ENCODE results near the gene ENDOD1. TPM values are rescaled to one million over a fixed set of nuclear protein-coding genes. Genes with fewer than 3 reads are reported as not detected.

Gene ENDOD1
- total RNA-seq, 6 experiments from 2014 or later: 3.8 to 8.0 (median 6.2) TPM

GRCh38 chr11:95101935-95102334 lies 12.3 kb downstream of the ENDOD1 start:
- H3K4me1 ChIP-seq: no peaks in the 10 kb centered on the region
- DNase-seq (no peak), ATAC-seq (no peak)
- TF ChIP-seq, protein P1, sequence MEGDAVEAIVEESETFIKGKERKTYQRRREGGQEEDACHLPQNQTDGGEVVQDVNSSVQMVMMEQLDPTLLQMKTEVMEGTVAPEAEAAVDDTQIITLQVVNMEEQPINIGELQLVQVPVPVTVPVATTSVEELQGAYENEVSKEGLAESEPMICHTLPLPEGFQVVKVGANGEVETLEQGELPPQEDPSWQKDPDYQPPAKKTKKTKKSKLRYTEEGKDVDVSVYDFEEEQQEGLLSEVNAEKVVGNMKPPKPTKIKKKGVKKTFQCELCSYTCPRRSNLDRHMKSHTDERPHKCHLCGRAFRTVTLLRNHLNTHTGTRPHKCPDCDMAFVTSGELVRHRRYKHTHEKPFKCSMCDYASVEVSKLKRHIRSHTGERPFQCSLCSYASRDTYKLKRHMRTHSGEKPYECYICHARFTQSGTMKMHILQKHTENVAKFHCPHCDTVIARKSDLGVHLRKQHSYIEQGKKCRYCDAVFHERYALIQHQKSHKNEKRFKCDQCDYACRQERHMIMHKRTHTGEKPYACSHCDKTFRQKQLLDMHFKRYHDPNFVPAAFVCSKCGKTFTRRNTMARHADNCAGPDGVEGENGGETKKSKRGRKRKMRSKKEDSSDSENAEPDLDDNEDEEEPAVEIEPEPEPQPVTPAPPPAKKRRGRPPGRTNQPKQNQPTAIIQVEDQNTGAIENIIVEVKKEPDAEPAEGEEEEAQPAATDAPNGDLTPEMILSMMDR (IDR thresholded peaks at IDR 0.05): no peak
- TF ChIP-seq POLR2A (IDR thresholded peaks at IDR 0.05): no peak
- H3K9me3 ChIP-seq: no peaks in the 10 kb centered on the region
- H3K4me3 ChIP-seq: no peak overlapping the region
- intact Hi-C loops (cut with DNase I): no loop called here
- no peaks in the 10 kb centered on the region for H3K27me3 ChIP-seq
- WGBS (ENCODE audit: insufficient coverage, low coverage, low lambda C conversion rate, missing lambda C conversion rate): 67% methylated on average over 1 of the region's 1 CpG
- H3K27ac ChIP-seq: no peak overlapping the region
- H3K36me3 ChIP-seq: no peaks in the 10 kb centered on the region

DNA sequence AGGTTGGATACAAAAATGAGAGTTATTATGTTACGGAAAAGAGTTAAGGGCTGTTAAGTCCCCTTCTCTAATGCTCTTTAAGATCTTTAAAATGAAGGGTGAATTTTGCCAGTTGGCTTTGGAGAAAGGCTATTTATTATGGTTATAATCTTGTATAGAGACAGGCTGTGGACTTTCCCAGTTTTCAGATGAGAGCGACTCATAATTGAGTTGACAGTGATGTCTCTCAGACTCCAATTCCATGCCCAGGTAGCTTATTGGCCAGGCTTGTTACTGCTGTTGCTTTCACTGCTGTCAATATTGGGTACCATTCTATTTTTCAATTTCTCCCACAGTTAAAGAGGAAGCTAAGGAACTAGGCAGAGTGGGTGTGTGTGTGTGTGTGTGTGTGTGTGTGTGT lies 13.1 kb downstream of the ENDOD1 start:
- H3K36me3 ChIP-seq: no peaks in the 10 kb centered on the region
- H3K4me3 ChIP-seq: no peak overlapping the region
- no peaks in the 10 kb centered on the region for H3K4me1 ChIP-seq
- no peak for ATAC-seq
- no peaks in the 10 kb centered on the region for H3K9me3 ChIP-seq
- no peaks in the 10 kb centered on the region for H3K27me3 ChIP-seq
- TF ChIP-seq, protein P1 (IDR thresholded peaks at IDR 0.05): no peak
- TF ChIP-seq POLR2A (IDR thresholded peaks at IDR 0.05): no peak
- 81% methylated on average over 2 of the region's 2 CpGs for WGBS (ENCODE audit: insufficient coverage, low coverage, low lambda C conversion rate, missing lambda C conversion rate)
- no peak overlapping the region for H3K27ac ChIP-seq
- intact Hi-C loops (cut with DNase I): no loop called here
- DNase-seq: no peak

DNA sequence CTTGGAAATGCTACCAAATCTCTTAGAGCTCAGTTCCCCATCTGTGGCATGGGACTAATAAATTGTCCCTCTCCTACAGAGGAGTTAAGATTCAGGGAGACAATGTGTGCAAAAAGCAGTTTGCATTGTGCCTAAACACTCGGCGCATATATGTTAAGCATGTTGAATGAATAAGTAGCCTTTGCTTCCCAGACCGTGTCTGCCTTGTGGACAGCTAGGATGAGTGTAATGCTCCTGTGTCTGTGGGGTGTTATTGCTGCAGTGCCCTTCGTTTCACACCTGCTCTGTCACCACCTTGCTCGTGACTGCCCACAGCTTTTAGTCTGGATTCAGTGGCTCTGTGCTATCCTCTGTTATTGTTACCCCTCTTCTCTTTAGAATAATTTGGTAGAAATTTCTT lies 14.1 kb downstream of the ENDOD1 start:
- 84% methylated on average over 5 of the region's 5 CpGs for WGBS (ENCODE audit: insufficient coverage, low coverage, low lambda C conversion rate, missing lambda C conversion rate)
- no peaks in the 10 kb centered on the region for H3K36me3 ChIP-seq
- TF ChIP-seq, protein P1 (IDR thresholded peaks at IDR 0.05): no peak
- TF ChIP-seq POLR2A (IDR thresholded peaks at IDR 0.05): no peak

GRCh38 chr11:95104121-95104830 lies 14.6 kb downstream of the ENDOD1 start:
- no peaks in the 10 kb centered on the region for H3K36me3 ChIP-seq
- intact Hi-C loops (cut with DNase I): no loop called here
- no peaks in the 10 kb centered on the region for H3K9me3 ChIP-seq
- no peaks in the 10 kb centered on the region for H3K27me3 ChIP-seq
- DNase-seq (no peak), ATAC-seq (no peak)
- 87% methylated on average over 6 of the region's 6 CpGs for WGBS (ENCODE audit: insufficient coverage, low coverage, low lambda C conversion rate, missing lambda C conversion rate)
- no peaks in the 10 kb centered on the region for H3K4me1 ChIP-seq
- no peak overlapping the region for H3K4me3 ChIP-seq
- TF ChIP-seq, protein P1 (IDR thresholded peaks at IDR 0.05): no peak
- no peak for TF ChIP-seq POLR2A (IDR thresholded peaks at IDR 0.05)
- H3K27ac ChIP-seq: no peak overlapping the region

More for the DNA sequence above, 14.1 kb downstream of the ENDOD1 start:
- no peaks in the 10 kb centered on the region for H3K27me3 ChIP-seq
- DNase-seq: no peak
- no peaks in the 10 kb centered on the region for H3K4me1 ChIP-seq
- no peak overlapping the region for H3K4me3 ChIP-seq
- ATAC-seq: no peak
- no peaks in the 10 kb centered on the region for H3K9me3 ChIP-seq
- H3K27ac ChIP-seq: no peak overlapping the region
- intact Hi-C loops (cut with DNase I): no loop called here

All from right lobe of liver (tissue), 6 donors.